Left hindlimb (tissue), 1 donor: ENCODE measurements around the gene HNRNPH2.

Experiments
- DNase-seq: peaks from one replicate; pipeline ENCODE4 v3.0.0-alpha.2; 2018

HNRNPH2 gene

GRCh38 chrX:101398694-101399093, 9.3 kb upstream of the HNRNPH2 start:
- DNase-seq, result no peak

- no peak for DNase-seq
Measured at GRCh38 chrX:101399825-101400224, 8.2 kb upstream of the HNRNPH2 start.

- no peak for DNase-seq
Measured at GRCh38 chrX:101407167-101407747, 765 bp upstream of the HNRNPH2 start.

GRCh38 chrX:101408532-101408841, 465 bp downstream of the HNRNPH2 start:
- DNase-seq, result no peak

GRCh38 chrX:101409043-101409442, 1.0 kb downstream of the HNRNPH2 start:
- DNase-seq, result no peak

- no peak for DNase-seq
Measured at GRCh38 chrX:101410461-101410860, 2.4 kb downstream of the HNRNPH2 start.

- no peak for DNase-seq
Measured at GRCh38 chrX:101411984-101412383, 4.0 kb downstream of the HNRNPH2 start.

GRCh38 chrX:101415180-101416145, 7.4 kb downstream of the HNRNPH2 start:
- DNase-seq, result no peak

GRCh38 chrX:101416691-101417090, 8.7 kb downstream of the HNRNPH2 start:
- no peak for DNase-seq

GRCh38 chrX:101417190-101417589, 9.2 kb downstream of the HNRNPH2 start:
- no peak for DNase-seq

GRCh38 chrX:101417981-101418841, 10.2 kb downstream of the HNRNPH2 start:
- peak; percentile 79 for DNase-seq

GRCh38 chrX:101419489-101419888, 11.5 kb downstream of the HNRNPH2 start:
- no peak for DNase-seq

GRCh38 chrX:101427954-101428353, 19.9 kb downstream of the HNRNPH2 start:
- DNase-seq, result no peak

- no peak for DNase-seq
Measured at GRCh38 chrX:101429934-101430333, 21.9 kb downstream of the HNRNPH2 start.

- DNase-seq, result no peak
Measured at GRCh38 chrX:101430457-101431078, 22.5 kb downstream of the HNRNPH2 start.

GRCh38 chrX:101442085-101442484, 34.1 kb downstream of the HNRNPH2 start:
- no peak for DNase-seq

- DNase-seq, result no peak
Measured at GRCh38 chrX:101449279-101449678, 41.3 kb downstream of the HNRNPH2 start.

- DNase-seq, result no peak
Measured at GRCh38 chrX:101450085-101450484, 42.1 kb downstream of the HNRNPH2 start.

- no peak for DNase-seq
Measured at GRCh38 chrX:101450961-101451360, 42.9 kb downstream of the HNRNPH2 start.

- DNase-seq, result no peak
Measured at GRCh38 chrX:101452056-101452455, 44.0 kb downstream of the HNRNPH2 start.

- no peak for DNase-seq
Measured at GRCh38 chrX:101460669-101461068, 52.6 kb downstream of the HNRNPH2 start.

- DNase-seq, result no peak
Measured at GRCh38 chrX:101462892-101463291, 54.9 kb downstream of the HNRNPH2 start.
